GM19035 (cell line): ENCODE data around the gene HLA-DPB1.
"Not testable (repeated sequence)": the region's sequence is repeated elsewhere in the genome, so short reads cannot be mapped to it uniquely, and the experiment has no call there.

Experiments used
- ATAC-seq: cut with Tn5 transposase; IDR thresholded peaks from one replicate; pipeline ENCODE4 v1.9.1; 2021; ENCODE audit not compliant: unreplicated experiment

HLA-DPB1 gene

DNA sequence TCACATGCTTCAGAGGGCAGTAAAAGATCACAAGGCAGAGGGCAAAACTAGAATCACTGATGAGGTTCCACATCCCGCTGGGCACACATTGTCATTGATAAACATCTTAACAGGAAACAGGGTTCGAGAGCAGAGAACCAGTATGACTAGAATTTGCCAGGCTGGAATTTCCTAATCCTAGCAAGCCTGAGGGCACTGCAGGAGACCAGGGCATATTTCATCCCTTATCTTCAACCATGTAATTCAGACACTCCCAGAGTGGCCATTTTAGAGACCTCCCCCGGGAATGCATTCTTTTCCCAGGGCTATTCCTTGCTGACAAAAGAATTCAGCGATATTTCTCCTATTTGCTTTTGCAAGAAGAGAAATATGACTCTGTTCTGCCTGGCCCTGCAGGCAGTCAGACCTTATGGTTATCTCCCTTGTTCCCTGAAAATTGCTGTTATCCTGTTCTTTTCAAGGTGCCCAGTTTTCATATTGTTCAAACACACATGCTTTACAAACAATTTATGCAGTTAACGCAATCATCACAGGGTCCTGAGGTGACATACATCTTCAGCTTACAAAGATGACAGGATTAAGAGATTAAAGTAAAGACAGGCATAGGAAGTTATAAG lies 25.4 kb downstream of the HLA-DPB1 start:
- not testable (repeated sequence) for ATAC-seq

DNA sequence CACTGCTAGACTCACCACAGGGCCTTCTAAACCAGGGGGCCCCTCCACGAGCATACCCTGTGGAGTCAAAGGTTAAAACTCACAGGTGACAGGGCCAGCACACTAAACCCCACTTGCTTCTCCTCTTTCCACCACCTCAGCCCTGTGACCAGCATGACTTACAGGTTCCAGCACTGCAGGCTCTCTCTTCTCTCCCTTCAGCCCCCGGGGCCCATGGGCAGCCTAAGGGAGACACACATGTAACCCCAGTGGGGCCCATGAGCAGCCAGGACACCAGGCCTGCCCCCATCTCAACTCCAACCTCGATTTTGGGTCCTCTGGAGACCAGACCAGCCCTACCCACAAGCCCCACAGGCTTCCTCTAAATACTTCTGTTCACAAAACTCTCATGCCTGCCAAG lies 28.0 kb downstream of the HLA-DPB1 start:
- ATAC-seq = no peak

DNA sequence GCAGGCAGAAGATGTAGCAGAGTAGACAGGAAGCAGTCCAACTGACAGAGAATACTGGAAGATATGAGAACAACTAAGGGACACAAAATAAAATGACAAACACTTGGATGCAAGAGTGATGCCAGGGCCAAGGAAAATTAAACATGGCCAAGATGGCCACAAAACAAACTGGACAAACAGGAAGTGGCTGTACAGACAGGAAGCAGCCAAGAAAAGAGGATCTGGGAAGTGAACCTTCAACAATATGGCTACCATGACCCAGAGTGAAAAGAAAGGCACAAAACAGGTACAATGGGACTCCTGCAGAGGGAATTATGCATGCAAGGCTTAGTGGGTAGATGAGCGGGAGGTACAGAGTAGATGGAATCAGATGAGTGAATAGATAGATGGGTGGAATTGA lies 29.1 kb downstream of the HLA-DPB1 start:
- no peak for ATAC-seq

DNA sequence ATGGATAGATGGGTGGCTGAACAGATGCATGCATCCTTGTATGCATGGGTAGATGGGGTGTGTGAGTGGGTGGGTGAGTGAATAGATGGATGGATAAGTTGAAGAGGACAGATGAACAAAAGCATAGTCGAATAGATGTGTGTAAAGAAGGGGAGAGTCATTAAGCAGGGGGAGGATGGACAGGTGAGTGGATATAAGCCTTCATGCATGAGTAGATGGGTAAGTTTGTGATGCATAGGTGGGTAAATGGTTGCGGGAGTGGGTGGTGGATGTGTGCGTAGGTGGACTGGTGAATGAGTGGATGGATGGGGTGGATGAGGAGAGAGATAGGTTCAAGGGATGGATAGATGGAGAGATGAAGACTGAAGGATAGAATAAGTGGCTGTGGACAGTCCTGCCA lies 29.6 kb downstream of the HLA-DPB1 start:
- ATAC-seq = no peak

DNA sequence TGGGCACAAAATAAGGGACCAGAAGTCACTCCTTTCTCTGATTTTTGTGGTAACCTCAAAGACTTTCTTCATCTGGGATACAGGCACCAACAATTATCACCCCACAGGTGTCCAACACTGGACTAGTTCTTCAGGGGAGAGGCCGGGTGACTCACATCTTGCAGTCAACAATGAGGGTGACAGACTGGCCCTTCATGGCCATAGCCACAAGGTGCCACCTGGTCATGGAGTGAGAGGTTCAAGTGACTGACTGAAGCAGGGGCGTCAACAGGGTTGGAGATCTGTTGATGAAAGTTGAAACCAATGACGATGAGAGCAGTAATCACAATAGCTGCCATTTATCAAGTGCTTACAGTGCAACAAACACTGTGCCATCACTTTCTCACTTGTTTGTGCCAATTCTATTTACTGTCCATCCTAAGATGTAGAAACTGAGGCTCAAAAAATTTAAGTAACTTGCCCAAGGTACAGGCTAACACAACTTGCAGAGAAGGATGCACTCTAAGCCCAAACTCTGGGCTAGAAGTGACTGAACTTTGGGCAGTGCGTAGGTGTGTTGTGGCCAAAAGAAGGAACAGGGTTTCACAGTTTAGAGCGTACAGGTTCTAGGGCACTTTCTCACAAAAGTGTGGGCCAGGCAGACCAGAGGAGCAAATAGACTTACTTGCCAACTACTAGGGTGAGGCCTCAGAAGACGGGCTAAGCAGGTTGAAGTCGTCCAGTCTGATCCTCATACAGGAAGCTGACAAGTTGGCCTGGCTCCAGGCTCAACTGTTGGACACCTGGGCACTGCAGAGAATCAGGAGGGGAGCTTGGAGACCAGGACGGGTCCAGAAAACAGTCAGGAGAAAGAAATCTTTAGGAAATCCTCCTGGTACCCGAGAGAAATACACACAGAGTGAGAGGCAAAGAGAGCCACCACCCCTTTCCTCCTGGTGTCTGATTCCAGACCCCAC lies 30.4 kb downstream of the HLA-DPB1 start:
- ATAC-seq = no peak

GRCh38 chr6:33107641-33108040 lies 31.9 kb downstream of the HLA-DPB1 start:
- ATAC-seq = no peak

- no peak for ATAC-seq
Measured at GRCh38 chr6:33108307-33108706, 32.5 kb downstream of the HLA-DPB1 start.

DNA sequence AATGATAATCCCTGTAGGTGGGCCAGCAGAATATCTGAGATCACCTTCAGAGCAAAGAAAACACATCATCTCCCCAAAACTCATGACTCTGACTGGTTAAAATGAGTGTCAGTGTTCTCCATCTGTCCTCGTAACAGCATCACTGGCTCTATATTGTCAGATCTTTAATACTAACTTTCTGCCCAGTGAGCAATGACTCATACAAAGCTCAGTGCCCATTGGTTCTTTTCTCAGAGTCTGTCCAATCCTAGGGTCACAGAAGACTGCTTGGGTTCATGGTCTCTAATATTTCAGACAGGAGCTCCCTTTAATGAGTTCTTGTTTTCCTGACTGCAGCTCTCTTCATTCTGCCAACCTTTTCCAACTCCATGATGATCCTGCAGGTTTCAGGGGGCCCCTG lies 36.4 kb downstream of the HLA-DPB1 start:
- peak; percentile 85 for ATAC-seq

DNA sequence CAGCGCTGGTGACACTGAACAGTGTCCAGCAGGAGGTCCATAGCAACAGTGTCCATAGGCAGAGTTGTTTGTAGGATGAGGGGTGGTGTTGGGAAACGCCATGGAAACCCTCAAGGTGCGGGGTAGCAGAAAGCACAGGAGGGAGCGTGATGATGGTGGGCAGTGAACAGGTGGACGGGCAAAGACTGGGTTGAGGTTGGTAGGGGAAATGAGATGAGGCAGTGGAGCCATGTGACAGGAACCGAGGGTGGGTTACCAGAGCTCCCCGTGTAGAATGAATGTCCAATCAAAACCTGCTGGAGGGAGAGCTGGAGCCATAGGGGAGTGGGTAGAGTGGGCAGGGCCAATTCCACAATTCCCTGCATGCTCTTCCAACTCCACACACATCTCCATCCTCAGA lies 38.0 kb downstream of the HLA-DPB1 start:
- no peak for ATAC-seq

GRCh38 chr6:33114406-33114805 lies 38.6 kb downstream of the HLA-DPB1 start:
- no peak for ATAC-seq

- ATAC-seq = no peak
Measured at GRCh38 chr6:33116417-33116816, 40.6 kb downstream of the HLA-DPB1 start.

DNA sequence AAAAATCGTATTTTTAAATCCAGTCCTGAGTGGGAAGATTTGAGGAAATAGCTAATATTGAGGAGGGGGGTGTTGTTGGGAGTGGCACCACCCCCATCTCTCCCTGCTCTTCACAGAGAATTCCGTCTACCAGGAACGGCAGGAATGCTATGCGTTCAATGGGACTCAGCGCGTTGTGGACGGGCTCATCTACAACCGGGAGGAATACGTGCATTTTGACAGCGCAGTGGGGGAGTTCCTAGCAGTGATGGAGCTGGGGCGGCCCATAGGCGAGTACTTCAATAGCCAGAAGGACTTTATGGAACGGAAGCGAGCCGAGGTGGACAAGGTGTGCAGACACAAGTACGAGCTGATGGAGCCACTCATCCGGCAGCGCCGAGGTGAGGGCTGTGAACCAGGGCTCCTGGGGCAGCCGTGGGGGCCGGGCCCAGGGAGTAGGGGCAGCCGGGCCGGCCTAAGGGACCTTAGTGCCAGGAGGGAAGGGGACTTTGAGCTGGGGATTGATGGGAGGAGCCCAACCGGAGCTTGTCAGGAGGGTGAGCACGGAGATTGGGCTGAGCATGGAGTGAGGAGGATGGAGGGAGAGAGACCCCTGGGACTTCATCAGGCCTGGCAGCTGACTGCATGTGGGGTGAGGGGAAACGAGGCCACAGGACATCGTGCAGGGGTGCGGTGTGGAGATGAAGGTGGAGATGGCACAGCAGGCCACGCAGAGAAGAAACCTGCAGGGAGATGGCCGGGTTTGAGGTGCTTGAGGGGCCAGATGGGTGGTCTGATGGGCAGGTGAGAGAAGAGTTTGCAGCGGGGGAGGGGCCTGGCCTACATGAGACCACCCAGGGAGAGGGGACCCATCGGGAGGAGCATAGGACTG lies 41.3 kb downstream of the HLA-DPB1 start:
- no peak for ATAC-seq

- no peak for ATAC-seq
Measured at GRCh38 chr6:33117811-33118277, 42.1 kb downstream of the HLA-DPB1 start.

- ATAC-seq = no peak
Measured at GRCh38 chr6:33118525-33119123, 42.8 kb downstream of the HLA-DPB1 start.

GRCh38 chr6:33120001-33120400 lies 44.2 kb downstream of the HLA-DPB1 start:
- ATAC-seq = no peak

DNA sequence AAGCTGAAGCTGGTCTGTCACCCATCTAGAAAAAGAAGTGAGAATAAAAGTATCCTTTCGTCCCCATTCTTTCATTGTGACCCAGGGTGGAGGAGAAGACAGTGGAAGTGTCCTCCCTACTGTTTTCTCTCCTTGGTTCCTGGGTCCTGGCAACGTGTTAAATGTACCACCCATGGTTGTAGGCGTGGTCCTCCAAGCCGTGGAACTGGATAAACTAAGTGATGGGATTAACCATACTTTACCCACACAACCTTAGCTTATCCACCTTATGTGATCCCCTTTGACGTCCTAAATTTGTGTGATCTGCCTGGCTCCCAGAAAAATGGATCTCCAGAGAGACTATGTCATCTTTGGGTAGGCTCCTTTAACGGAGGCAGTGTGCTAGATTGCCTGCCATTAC lies 47.4 kb downstream of the HLA-DPB1 start:
- ATAC-seq = no peak

- ATAC-seq = no peak
Measured at GRCh38 chr6:33123732-33124524, 48.1 kb downstream of the HLA-DPB1 start.

DNA sequence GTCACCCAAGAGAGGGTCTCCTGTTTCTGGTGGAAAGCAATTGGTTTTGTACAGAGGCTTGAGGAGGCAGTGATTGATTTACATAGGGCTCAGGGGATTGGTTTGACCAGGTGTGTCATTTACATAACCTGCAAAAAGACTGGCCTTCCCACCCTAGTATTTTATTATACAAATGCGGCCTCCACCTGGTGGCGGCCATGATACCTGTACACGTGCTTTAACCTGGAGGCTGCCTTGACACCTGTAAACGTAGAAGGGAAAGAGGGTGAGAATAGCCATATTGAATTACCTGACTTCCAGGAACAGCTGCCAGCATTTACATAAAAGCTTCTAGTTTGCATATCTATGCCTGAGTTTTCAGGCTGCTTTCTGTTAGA lies 48.7 kb downstream of the HLA-DPB1 start:
- no peak for ATAC-seq

GRCh38 chr6:33124947-33125346 lies 49.2 kb downstream of the HLA-DPB1 start:
- no peak for ATAC-seq

- no peak for ATAC-seq
Measured at GRCh38 chr6:33126101-33126714, 50.4 kb downstream of the HLA-DPB1 start.
